Ascending aorta (tissue), 2 donors: ENCODE results near the gene NEURL4. TPM values are rescaled to one million over a fixed set of nuclear protein-coding genes. Genes with fewer than 3 reads are reported as not detected.

ENCODE experiments used
- DNase-seq, 2 donors: peaks; one replicate each; pipeline ENCODE4 v3.0.0-alpha.2; 2019; ENCODE audit warnings: low spot score in 2 of 2
- H3K27ac ChIP-seq, 2 donors: fragments of 200-600 bp; sonication (generic); one replicate each; pipeline ENCODE4 v1.5.1; 2016 to 2017; ENCODE audit warnings: mild to moderate bottlenecking in 1 of 2
- H3K27me3 ChIP-seq: fragments of 200-600 bp; sonication (generic); one replicate; pipeline ENCODE4 v1.5.1; 2017
- H3K36me3 ChIP-seq, 2 donors: fragments of 200-600 bp; sonication (generic); one replicate each; pipeline ENCODE4 v1.5.1; 2016
- H3K4me1 ChIP-seq, 2 donors: fragments of 200-600 bp; sonication (generic); one replicate each; pipeline ENCODE4 v1.5.1; 2016 to 2017; ENCODE audit warnings: mild to moderate bottlenecking in 1 of 2
- H3K4me3 ChIP-seq, 2 donors: fragments of 200-600 bp; sonication (generic); one replicate each; pipeline ENCODE4 v1.5.1; 2016 to 2017; ENCODE audit warnings: mild to moderate bottlenecking in 1 of 2
- H3K9me3 ChIP-seq, 2 donors: fragments of 200-600 bp; sonication (generic); one replicate each; pipeline ENCODE4 v1.5.1; 2016
- intact Hi-C: fragments of 100-400 bp; cut with DNase I; formaldehyde crosslinking; loops from one replicate; pipeline ENCODE4 v1.15.1; 2023
- total RNA-seq: library from RNA; depleted of rRNA; stranded (reverse); fragments of >200 nt; gene quantifications from one replicate; pipeline ENCODE4 v1.1.0, GENCODE V29; 2016
- TF ChIP-seq, protein P1 (sequence below), 3 experiments: fragments of 200-600 bp in 2 of 3; fragments of 450-650 bp in 1 of 3; sonication (generic) in 2 of 3; IDR thresholded peaks; one replicate each; pipeline ENCODE4 v1.5.1; 2016 to 2019; ENCODE audit warnings: antibody characterized with exemption in 3 of 3, mild to moderate bottlenecking in 1 of 3, moderate library complexity in 1 of 3

Gene NEURL4
- total RNA-seq, 1 donor from 2014 or later = 22.0 TPM

DNA sequence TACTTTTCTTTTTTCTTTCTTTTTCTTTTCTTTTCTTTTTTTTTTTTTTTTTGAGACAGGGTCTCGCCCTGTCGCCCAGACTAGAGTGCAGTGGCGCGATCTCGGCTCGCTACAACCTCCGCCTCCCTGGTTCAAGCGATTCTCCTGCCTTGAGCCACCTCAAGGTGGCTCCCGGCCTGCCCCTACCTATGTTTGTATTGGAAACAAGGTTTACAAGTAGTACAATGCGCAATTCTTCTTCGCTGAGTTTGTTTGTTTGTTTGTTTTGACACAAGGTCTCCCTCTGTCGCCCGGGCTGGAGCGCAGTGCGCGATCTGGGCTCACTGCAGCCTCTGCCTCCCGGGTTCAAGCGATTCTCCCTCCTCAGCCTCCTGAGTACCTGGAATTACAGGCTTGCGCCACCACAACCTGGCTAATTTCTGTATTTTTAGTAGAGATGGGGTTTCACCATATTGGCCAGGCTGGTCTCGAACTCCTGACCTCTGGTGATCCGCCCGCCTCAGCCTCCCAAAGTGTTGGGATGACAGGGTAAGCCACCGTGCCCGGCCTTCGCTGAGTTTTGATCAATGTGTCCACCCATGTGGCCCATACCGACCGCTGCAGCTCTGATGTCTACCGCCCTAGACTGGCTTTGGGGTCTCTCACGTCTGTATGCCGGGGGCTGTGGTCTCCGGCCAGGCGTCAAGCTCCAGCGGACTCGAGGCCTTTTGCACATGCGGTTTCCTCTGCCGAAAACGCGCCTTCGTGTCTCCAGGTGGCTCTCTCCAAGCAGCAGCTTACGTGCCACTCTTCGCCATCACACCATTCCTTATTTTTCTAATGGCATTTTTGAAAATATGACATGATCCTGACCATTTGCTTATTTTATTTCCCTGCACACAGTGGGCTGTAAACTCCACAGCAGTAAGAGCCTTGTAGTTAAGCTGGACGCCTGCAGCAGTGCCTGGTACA, 33.6 kb downstream of the NEURL4 start:
- H3K36me3 ChIP-seq = no peaks in the 10 kb centered on the region
- H3K9me3 ChIP-seq = no peaks in the 10 kb centered on the region
- H3K27ac ChIP-seq = peak overlapping the region in 1 of 2 donors; percentile 34
- H3K27me3 ChIP-seq = peaks cover 8% of the 10 kb centered on the region
- peak overlapping the region; percentile 42 to 52 for H3K4me3 ChIP-seq
- TF ChIP-seq, protein P1, sequence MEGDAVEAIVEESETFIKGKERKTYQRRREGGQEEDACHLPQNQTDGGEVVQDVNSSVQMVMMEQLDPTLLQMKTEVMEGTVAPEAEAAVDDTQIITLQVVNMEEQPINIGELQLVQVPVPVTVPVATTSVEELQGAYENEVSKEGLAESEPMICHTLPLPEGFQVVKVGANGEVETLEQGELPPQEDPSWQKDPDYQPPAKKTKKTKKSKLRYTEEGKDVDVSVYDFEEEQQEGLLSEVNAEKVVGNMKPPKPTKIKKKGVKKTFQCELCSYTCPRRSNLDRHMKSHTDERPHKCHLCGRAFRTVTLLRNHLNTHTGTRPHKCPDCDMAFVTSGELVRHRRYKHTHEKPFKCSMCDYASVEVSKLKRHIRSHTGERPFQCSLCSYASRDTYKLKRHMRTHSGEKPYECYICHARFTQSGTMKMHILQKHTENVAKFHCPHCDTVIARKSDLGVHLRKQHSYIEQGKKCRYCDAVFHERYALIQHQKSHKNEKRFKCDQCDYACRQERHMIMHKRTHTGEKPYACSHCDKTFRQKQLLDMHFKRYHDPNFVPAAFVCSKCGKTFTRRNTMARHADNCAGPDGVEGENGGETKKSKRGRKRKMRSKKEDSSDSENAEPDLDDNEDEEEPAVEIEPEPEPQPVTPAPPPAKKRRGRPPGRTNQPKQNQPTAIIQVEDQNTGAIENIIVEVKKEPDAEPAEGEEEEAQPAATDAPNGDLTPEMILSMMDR (IDR thresholded peaks at IDR 0.05) = no peak
- H3K4me1 ChIP-seq = peaks cover 4 to 22% of the 10 kb centered on the region in 2 donors
- intact Hi-C loops = loop anchor here (1.0 to 5.0 kb wide), 2 partner anchors 15 to 248 kb away; no protein-coding TSS in a partner anchor
- DNase-seq = no peak

DNA sequence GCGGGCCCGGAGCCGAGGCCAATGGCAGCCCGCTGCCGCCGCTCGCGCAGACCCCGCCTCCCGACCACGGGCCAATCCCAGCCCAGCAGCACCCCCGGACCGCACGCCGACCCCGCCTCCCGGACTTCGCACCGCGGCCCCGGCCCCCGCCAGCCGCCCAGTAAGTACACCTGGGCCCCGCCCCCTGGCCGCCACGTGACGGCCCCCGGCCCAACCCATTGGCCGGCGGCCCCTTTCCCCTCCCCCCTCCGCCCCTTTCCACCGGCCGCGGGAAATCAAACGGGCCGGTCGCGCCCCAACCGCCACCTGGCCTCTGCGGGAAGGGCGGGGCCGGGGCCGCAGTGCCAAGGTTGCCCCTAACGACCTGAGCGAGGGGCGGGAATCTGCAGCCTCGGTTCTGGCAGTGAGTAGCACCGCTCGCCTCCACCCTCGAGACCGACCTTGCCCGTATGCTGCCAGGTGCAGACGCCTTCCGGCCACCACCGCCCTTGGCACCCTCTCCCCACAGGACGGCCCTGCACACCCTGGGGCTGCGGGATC, 34.5 kb downstream of the NEURL4 start, which contains the start of gene YBX2:
Gene YBX2, minus strand, starts transcription at position 26 of the 540 bp plus-strand sequence. CDS start 139 bp downstream, outside the sequence.
- Histone ChIP-seq H3K27ac (no peak within 1 kb of the TSS), H3K9me3 (no peaks in the 10 kb centered on the region), H3K4me3 (peak within 1 kb of the TSS; percentile 42 to 52), H3K4me1 (peaks cover 4 to 22% of the 10 kb centered on the region in 2 donors), H3K36me3 (no peaks in the 10 kb centered on the region), H3K27me3 (peaks cover 8% of the 10 kb centered on the region)
- TF ChIP-seq, protein P1 (IDR thresholded peaks at IDR 0.05) = no peak
- DNase-seq = no peak
- intact Hi-C loops = loop anchor here (5.0 kb wide), 1 partner anchor 247 kb away; no protein-coding TSS in a partner anchor

DNA sequence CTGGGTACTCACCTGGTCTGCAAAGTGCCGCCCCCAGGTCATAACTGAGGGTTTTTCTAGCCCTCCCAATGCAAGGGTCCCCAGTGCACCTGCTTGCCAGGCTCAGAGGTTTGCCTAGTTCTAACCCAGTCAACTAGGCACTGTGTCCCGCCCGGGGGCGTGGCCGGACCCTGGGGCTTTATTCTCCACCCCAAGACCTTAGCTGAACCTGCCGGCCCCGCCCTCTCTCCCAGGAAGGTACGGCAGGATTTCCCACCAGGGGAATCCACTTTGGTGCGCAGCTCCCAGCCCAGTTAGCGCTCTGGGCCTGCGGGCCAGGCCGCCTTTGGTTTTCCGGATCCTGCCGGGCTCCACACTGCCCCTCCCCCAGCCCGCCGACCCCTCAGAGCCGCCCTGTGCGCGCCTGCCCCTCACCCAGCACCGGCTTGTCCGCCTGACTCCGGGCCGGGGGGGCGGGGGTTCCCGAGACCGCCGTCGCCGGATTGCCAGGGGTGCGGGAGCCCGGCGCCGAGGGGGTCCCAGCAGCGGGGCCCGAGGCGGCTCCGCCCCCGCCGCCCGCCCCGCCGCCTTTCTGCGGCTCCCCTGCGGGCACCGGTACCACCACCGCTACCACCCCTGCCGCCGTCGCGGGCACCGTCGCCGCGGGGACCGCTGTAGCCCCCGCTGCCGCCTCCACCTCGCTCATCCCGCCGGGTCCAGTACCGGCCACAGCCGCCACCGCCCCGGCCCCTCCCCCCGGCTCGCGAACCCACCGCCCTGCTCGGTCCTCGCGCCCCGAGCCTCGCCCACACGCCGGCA, 35.1 kb downstream of the NEURL4 start:
- Histone ChIP-seq H3K27ac (no peak overlapping the region), H3K4me3 (peak overlapping the region; percentile 42 to 52)

DNA sequence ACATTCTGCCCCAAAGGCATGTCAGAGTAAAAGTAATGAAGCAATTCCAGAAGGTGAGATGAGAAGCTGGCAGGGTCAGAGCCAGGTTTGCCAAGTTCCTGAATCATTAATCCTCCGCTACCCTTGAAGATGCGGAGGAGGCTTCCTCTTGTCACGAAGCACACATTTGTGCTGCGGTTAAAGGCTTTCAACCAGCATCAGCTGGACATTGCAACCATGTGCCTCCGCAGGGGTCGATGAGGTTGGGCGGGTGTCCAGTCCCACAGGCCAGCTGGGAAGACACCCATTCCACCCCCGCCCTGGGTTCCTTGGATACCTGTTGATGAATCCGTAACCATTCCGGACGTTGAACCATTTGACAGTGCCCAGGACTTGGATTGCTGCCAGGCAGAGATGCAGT, 36.0 kb downstream of the NEURL4 start:
- no peak overlapping the region for H3K27ac ChIP-seq
- intact Hi-C loops = no loop called here
- H3K4me1 ChIP-seq = peaks cover 4 to 22% of the 10 kb centered on the region in 2 donors

More for the DNA sequence above, 35.1 kb downstream of the NEURL4 start:
- DNase-seq = no peak
- Histone ChIP-seq H3K36me3 (no peaks in the 10 kb centered on the region), H3K9me3 (no peaks in the 10 kb centered on the region), H3K4me1 (peaks cover 4 to 22% of the 10 kb centered on the region in 2 donors), H3K27me3 (peaks cover 8% of the 10 kb centered on the region)
- TF ChIP-seq, protein P1 (IDR thresholded peaks at IDR 0.05) = no peak
- intact Hi-C loops = no loop called here

DNA sequence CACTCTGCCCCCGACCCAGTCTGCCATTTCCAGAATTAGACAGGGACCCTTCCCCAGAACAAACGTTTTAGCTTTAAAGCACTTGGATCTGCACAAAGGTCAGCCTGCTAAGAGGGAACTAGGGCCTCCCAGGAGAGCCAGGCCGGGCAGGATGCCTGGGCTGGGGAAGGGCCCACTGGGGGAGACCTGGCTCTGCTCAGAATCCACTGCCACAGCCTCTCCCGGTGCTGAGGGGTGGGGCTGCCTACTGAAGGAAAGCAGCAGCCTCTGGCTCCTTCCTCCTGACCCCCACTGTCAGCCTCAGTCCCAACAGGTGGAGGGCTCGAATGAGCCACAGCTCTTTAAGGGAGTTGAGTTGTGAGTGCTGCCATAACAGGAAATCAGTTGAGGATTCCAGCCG, 36.4 kb downstream of the NEURL4 start:
- Histone ChIP-seq H3K36me3 (no peaks in the 10 kb centered on the region), H3K27me3 (peaks cover 8% of the 10 kb centered on the region), H3K4me3 (no peak overlapping the region), H3K27ac (no peak overlapping the region), H3K9me3 (no peaks in the 10 kb centered on the region), H3K4me1 (peaks cover 4 to 22% of the 10 kb centered on the region in 2 donors)
- intact Hi-C loops = no loop called here
- TF ChIP-seq, protein P1 (IDR thresholded peaks at IDR 0.05) = no peak
- DNase-seq = no peak

More for the DNA sequence above, 36.0 kb downstream of the NEURL4 start:
- Histone ChIP-seq H3K36me3 (no peaks in the 10 kb centered on the region), H3K27me3 (peaks cover 8% of the 10 kb centered on the region), H3K4me3 (no peak overlapping the region), H3K9me3 (no peaks in the 10 kb centered on the region)
- TF ChIP-seq, protein P1 (IDR thresholded peaks at IDR 0.05) = no peak
- DNase-seq = no peak
